AG09309 (cell line): Measurements from ENCODE around the gene CD200R1L.

Source experiments
- DNase-seq: peaks from one replicate; pipeline ENCODE4 v3.0.0-alpha.2; 2010; ENCODE audit warnings: low read depth
- H3K4me3 ChIP-seq: 2 replicates; pipeline ENCODE4 v1.5.1; 2011; ENCODE audit warnings: mild to moderate bottlenecking, low read depth, low read length, moderate library complexity; ENCODE audit not compliant: control insufficient read depth
- CTCF ChIP-seq: IDR thresholded peaks from 2 replicates; pipeline ENCODE4 v1.5.1; 2011; ENCODE audit warnings: mild to moderate bottlenecking, low read depth, low read length, inconsistent platforms; ENCODE audit not compliant: insufficient read depth, control insufficient read depth; ENCODE audit errors: missing control alignments

The CD200R1L gene

GRCh38 chr3:112875561-112875960 lies 28.9 kb upstream of the CD200R1L start:
- no peak for TF ChIP-seq CTCF
- DNase-seq = no peak
- no peak overlapping the region for H3K4me3 ChIP-seq

GRCh38 chr3:112874725-112875124 lies 28.1 kb upstream of the CD200R1L start:
- H3K4me3 ChIP-seq = no peak overlapping the region
- TF ChIP-seq CTCF = no peak
- DNase-seq = no peak

- no peak for DNase-seq
- no peak overlapping the region for H3K4me3 ChIP-seq
- TF ChIP-seq CTCF = no peak
Measured at GRCh38 chr3:112873632-112874031, 27.0 kb upstream of the CD200R1L start.

- TF ChIP-seq CTCF = no peak
- no peak for DNase-seq
- H3K4me3 ChIP-seq = no peak overlapping the region
Measured at GRCh38 chr3:112871735-112872134, 25.1 kb upstream of the CD200R1L start.

GRCh38 chr3:112865757-112866156 lies 19.1 kb upstream of the CD200R1L start:
- no peak for TF ChIP-seq CTCF
- DNase-seq = no peak

GRCh38 chr3:112860898-112861297 lies 14.2 kb upstream of the CD200R1L start:
- no peak overlapping the region for H3K4me3 ChIP-seq
- TF ChIP-seq CTCF = no peak
- no peak for DNase-seq

More at GRCh38 chr3:112865757-112866156, 19.1 kb upstream of the CD200R1L start:
- H3K4me3 ChIP-seq = no peak overlapping the region
